Smooth muscle cell of the pulmonary artery (primary cell): ENCODE results near the gene TREML4. TPM values are rescaled to one million over a fixed set of nuclear protein-coding genes. Genes with fewer than 3 reads are reported as not detected.

Experiments
- total RNA-seq: library from RNA; depleted of rRNA; stranded (reverse); fragments of >200 nt; gene quantifications from 2 replicates; pipeline ENCODE4 v1.2.3, GENCODE V29; 2014

TREML4 gene, protein sequence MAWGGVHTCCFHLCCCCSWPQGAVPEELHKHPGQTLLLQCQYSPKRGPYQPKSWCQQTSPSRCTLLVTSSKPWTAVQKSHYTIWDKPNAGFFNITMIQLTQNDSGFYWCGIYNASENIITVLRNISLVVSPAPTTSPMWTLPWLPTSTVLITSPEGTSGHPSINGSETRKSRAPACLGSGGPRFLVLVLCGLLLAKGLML
- not detected in 2 replicates for total RNA-seq

DNA sequence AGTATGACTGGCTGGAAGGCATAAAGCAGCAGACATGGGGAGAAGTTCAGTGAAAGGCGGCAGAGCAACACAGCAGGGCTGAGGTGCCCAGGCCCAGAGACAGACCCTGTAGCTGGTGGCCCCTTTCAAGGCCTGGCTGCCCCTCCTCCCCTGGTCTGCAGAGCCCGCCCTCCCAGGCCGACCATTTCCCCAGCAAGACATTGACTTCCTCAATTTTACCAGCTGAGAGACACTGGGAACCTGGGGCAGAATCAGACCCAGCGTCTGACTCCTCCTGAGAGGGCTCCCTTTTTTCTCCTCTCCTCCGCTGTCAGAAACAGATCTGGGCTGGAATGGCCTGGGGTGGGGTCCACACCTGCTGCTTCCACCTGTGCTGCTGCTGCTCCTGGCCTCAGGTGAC is at the start of gene TREML4:
TSS of gene TREML4 (plus strand) at position 254 of the 400 bp plus-strand sequence. CDS start at position 333, 79 bp downstream.

DNA sequence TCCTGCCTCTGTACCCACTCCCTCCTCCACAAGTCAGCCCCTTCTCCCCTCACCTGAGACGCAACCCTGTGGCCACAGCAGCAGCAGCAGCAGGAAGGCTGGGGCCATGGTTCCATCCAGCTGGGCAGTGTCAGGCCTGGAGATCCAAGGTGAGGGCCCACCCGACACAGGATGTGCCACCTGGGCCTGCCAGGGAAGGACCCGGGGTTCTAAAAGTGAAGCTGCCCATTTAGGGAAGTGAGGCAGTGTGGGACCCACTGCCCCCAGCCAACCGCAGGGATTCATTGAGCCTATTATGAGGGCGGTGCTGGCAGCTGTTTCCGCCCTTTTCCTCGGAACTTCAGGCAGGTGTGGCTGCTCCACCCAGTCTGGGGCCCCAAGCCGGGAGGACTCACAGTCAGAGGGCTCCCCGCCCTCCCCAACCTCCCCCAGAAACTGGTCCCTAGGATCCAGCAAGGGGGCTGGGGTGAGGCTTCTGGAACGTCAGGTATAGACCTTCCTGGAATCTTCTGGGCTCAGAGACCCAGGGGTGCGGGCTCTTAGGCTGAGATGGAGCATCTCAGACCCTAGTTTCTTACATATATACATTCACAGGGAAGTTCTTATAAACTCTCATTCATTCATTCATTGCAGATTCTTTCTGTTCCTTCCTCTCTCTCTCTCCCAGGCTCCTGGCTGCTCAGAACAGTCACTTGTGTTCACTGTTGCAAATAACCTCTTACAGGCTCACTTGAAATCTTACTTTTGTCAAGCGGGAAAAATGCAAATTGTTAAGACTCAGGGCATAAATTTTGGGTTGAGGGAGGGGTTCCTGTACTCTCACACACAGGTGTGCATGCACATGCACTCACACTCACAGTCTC is 27.0 kb upstream of the TREML4 start, which contains the start of gene TREML2:
TSS of gene TREML2 (minus strand) at position 249 of the 863 bp plus-strand sequence. CDS start at position 108, 141 bp downstream.

DNA sequence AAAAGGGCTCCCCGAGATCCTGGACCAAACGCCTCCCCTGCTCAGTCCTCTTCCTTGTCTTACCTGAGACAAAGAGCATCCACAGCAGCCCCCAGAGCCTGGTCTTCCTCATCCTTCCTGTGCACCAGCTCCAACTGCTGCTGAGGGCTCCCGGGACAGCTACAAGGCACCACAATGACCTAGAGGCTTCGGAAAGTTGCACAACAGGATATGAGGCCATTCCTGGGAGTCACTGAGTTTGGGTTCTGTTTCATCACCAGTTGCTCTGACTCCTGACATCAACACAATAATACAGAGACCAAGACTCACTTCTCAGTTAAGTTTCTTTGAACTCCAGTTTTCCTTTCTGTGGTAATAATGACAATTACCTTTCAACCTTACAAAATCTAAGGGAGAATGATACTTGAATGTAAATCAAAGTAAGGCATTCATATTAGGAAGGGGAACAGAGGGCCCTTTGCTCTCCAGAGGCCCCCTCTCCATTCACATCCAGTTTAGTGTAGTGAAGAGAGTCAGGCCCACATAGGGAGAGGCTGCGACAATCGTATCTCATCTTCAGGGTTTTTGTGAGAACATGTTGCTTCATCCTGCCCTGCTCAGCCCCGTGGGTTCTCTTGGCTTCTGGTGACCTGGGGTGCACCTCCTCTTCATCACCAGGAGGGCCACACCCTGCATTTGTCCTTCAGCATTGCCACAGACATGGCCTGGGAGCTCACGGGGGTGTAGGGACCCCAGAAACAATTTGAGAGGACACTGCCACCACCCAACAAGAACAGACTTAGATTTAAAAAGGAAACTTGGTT is 58.6 kb downstream of the TREML4 start, which contains the start of gene TREM1:
TSS of gene TREM1 (minus strand) at position 139 of the 803 bp plus-strand sequence. CDS start at position 112, 27 bp downstream.

Other genes starting within 250 kb of the TREML4 start
- under 0.01 and 0.07 TPM in 2 replicates for gene UNC5CL, start 189.1 kb upstream of the TREML4 start, total RNA-seq
- gene TSPO2, start 185.9 kb upstream of the TREML4 start, total RNA-seq = not detected in 2 replicates
- gene APOBEC2, start 175.1 kb upstream of the TREML4 start, total RNA-seq = not detected in 2 replicates
- 7.5 and 8.5 TPM in 2 replicates for gene OARD1, start 156.0 kb upstream of the TREML4 start, total RNA-seq
- 16.3 and 20.3 TPM in 2 replicates for gene NFYA, start 155.4 kb upstream of the TREML4 start, total RNA-seq
- not detected in 2 replicates for gene TREML1, start 74.0 kb upstream of the TREML4 start, total RNA-seq
- not detected in 2 replicates for gene TREM2, start 65.2 kb upstream of the TREML4 start, total RNA-seq
- 0.07 TPM in 1 of 2 replicates, not detected in the other for gene TREML2, start 27.2 kb upstream of the TREML4 start, total RNA-seq
- 1.5 and 19.5 TPM in 2 replicates for gene TREM1, start 58.3 kb downstream of the TREML4 start, total RNA-seq
- not detected in 2 replicates for gene NCR2, start 107.3 kb downstream of the TREML4 start, total RNA-seq